GM21825 (cell line): ENCODE measurements around the gene NFASC.

ENCODE experiments used
- ATAC-seq: cut with Tn5 transposase; IDR thresholded peaks from one replicate; pipeline ENCODE4 v1.9.1; 2021; ENCODE audit warnings: mild to moderate bottlenecking, moderate library complexity; ENCODE audit not compliant: unreplicated experiment

The NFASC gene

GRCh38 chr1:204927673-204928641 lies 57.3 kb downstream of the NFASC start:
- ATAC-seq = no peak

GRCh38 chr1:204928671-204929486 lies 58.2 kb downstream of the NFASC start:
- no peak for ATAC-seq

DNA sequence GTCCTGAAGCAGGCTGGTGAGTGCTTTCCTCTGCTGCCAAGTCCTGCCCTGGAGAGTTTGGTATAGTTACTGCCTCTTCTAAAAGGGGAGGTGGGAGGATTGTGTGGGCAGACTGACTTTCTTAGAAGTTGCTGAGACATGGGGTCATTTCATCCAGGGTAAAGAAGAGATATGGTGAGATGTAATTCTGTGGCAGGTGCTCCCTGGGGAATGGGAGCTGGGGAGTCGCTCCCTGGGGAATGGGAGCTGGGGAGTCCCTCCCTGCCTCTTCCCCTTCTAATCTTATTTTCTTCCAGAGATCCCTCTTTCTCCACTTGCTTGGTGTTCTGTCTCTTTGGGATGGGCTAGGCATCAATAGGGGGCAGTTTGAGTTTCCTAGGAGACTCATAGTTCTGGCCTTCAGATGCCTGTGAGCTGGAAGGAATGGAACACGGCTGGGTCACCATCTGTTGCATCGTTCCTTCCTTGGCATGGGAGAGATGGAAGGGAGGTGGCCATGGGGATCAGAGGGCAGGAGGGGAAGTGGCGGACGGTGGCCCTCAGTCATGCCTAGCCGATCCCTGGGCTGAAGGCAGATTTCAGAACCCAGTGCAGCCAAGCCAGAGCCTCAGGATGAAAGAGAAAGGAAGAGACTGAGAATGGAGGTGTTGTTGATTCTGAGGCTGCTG lies 59.0 kb downstream of the NFASC start:
- no peak for ATAC-seq

GRCh38 chr1:204930155-204930523 lies 59.5 kb downstream of the NFASC start:
- no peak for ATAC-seq

- ATAC-seq = no peak
These were observed 60.7 kb downstream of the NFASC start for GRCh38 chr1:204931313-204931712.

DNA sequence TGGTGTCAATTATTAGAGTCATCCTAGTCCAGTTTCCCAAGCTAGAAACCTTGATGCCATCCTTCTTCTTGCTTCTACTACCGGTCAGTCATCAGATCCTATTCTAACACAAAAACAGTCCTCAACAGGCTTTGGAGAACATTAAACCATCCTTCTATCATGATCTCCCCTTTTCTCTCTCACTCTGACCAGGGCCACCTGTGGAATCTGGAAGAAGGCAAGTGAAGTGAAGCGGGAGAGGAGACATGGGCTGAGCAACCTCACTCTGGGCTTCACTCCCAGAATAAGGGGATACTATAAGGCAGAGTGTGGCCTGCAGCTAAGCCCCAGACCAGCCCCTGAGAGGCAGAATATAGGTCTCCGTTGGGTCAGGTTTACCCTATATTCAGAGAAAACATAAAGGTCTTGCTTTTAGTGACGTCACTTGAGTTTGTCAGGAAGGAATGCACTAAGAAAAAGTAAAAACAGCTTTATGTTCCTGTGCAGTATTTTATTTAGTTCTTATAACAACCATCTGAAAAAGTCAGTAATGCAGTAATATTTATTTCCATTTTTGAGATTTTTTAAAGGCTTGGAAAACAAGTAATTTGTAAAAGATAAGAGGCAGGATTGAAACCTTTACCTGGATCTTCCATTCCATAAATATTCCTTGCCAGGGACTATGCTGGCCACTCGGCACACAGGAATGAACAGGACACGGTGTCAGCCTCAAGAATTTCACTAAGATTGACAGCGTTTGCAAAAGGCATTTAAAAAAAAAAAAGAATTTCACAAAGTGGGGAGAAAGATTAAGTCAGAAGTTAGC lies 61.3 kb downstream of the NFASC start:
- ATAC-seq = no peak

GRCh38 chr1:204932573-204932909 lies 61.9 kb downstream of the NFASC start:
- ATAC-seq = no peak

- ATAC-seq = no peak
These were observed 64.5 kb downstream of the NFASC start for GRCh38 chr1:204935155-204935554.

DNA sequence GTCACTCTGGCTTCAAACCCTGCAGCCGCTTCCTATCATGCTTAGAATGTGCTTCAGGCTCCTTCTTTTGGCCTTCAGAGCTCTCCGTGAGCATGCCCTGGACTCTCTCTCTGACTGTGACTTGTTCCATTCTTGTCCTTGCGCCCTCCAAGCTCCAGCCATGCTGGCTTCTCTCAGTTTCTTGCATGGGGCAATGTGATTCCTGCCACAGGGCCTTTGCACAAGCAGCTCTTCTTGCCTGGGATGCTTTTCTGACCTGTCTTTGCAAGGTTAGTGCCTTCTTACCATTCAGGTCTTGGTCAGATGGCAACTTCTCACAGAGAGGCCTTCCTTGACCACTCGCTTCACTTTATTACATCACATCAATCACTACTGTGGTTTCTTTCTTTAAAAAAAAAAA lies 66.1 kb downstream of the NFASC start:
- no peak for ATAC-seq

- ATAC-seq = no peak
These were observed 67.2 kb downstream of the NFASC start for GRCh38 chr1:204937901-204938300.

GRCh38 chr1:204940591-204940990 lies 69.9 kb downstream of the NFASC start:
- ATAC-seq = no peak

- ATAC-seq = no peak
These were observed 71.0 kb downstream of the NFASC start for GRCh38 chr1:204941421-204942338.

DNA sequence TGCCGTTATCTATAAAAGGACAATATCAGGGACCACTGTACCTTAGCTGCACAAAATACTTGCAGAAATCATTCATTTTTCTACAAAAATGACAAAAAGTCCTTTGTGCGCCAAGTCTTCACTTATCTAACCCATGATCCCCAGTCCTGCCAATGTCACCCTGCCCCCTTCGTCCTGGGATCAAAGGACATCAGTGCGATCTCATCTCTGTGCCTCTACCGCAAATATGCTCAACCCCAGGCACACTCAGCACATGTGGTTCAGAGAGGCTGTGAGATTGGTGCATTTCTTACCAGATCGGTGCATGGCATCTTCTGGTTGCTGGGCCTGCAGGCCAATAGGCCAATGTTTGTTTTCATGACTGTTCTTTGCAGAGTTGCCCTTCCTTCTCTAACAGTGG lies 72.8 kb downstream of the NFASC start:
- ATAC-seq = no peak

DNA sequence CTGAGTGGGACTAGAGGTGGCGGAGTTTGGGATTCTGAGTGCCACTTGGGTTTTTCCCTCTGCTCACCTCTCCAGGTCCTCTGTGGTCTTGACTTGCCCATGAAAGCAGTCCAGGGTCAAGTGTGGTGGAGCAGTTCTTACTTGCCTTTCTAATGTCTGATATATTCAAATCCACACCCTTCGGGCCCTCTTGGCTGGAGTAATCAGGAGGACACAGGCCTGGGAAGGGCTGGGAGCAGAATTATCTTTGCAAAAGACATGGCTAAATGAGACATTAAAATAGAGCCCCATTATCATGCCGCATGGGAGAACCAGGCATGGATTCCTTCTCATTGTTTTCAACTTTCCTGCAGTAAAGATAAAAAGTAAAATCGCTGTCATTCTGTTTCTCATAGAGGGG lies 74.0 kb downstream of the NFASC start:
- ATAC-seq = no peak

GRCh38 chr1:204945565-204945977 lies 74.9 kb downstream of the NFASC start:
- ATAC-seq = no peak

DNA sequence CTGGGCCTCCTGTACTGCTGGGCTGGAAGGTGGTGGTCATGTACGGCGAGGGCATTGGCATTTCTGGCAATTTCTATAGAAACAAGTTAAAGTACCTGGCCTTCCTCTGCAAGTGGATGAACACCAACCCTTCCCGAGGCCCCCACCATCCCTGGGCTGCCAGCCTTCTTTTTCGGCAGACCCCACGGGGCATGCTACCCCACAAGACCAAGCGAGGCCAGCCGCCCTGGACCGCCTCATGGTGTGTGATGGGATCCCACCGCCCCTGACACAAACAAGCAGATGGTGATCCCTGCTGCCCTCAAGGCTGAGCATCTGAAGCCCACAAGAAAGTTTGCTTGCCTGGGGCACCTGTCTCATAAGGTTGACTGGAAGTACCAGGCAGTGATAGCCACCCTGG lies 76.0 kb downstream of the NFASC start:
- no peak for ATAC-seq

GRCh38 chr1:204947338-204947737 lies 76.7 kb downstream of the NFASC start:
- ATAC-seq = no peak

- ATAC-seq = no peak
These were observed 77.1 kb downstream of the NFASC start for GRCh38 chr1:204947747-204948146.

DNA sequence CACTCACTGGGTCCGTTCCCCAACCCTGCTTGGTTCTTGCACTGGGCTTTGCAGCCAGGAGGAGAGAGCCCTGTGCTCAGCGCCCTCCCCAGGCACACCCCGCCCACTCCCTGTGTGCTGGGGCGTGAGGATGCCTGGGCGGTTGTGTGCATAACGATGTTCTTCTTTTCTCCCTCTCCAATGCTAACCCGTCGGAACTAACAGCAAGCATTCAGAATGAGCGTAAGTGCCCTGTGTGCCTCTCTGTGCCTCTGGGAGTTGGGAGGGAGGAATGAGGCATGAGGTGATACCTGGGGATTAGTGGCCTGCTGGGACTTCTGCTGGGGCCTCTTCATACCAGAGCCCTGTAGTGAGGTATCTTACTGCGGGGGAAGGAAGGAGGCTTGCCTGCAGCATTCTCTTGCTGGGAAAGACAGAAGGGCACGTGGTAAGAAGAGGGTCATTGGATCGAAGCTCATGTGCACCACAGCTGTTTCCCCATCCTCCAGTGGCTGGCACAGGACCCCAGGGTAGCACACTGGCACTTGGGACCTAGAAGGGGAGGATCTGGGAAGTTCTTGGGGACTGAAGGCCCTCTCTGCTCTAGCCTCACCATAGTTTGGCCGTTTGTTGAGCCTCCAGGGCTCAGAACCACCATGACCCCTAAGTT lies 79.8 kb downstream of the NFASC start:
- ATAC-seq = no peak
